OCI-LY1 (cell line): ENCODE measurements around the gene C1orf226.

Source experiments
- EZH2 ChIP-seq: fragments of 200-600 bp; sonication (generic), shearing (Covaris generic); IDR thresholded peaks from 2 replicates; pipeline ENCODE4 v1.8.0; 2017; ENCODE audit warnings: borderline replicate concordance, mixed run types, mild to moderate bottlenecking, antibody characterized with exemption, low read length, moderate library complexity, mixed read lengths
- TF ChIP-seq, protein P1 (sequence below): fragments of 200-600 bp; sonication (generic), shearing (Covaris generic); IDR thresholded peaks from 2 replicates; pipeline ENCODE4 v1.5.1; 2017; ENCODE audit warnings: mild to moderate bottlenecking, antibody characterized with exemption, low read length, moderate library complexity, mixed read lengths

GRCh38 chr1:162342452-162342983, 39.0 kb upstream of the C1orf226 start:
- TF ChIP-seq, protein P1, sequence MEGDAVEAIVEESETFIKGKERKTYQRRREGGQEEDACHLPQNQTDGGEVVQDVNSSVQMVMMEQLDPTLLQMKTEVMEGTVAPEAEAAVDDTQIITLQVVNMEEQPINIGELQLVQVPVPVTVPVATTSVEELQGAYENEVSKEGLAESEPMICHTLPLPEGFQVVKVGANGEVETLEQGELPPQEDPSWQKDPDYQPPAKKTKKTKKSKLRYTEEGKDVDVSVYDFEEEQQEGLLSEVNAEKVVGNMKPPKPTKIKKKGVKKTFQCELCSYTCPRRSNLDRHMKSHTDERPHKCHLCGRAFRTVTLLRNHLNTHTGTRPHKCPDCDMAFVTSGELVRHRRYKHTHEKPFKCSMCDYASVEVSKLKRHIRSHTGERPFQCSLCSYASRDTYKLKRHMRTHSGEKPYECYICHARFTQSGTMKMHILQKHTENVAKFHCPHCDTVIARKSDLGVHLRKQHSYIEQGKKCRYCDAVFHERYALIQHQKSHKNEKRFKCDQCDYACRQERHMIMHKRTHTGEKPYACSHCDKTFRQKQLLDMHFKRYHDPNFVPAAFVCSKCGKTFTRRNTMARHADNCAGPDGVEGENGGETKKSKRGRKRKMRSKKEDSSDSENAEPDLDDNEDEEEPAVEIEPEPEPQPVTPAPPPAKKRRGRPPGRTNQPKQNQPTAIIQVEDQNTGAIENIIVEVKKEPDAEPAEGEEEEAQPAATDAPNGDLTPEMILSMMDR, result no peak
- TF ChIP-seq EZH2, result no peak
